ENCODE data around the gene TBCEL.

DNA sequence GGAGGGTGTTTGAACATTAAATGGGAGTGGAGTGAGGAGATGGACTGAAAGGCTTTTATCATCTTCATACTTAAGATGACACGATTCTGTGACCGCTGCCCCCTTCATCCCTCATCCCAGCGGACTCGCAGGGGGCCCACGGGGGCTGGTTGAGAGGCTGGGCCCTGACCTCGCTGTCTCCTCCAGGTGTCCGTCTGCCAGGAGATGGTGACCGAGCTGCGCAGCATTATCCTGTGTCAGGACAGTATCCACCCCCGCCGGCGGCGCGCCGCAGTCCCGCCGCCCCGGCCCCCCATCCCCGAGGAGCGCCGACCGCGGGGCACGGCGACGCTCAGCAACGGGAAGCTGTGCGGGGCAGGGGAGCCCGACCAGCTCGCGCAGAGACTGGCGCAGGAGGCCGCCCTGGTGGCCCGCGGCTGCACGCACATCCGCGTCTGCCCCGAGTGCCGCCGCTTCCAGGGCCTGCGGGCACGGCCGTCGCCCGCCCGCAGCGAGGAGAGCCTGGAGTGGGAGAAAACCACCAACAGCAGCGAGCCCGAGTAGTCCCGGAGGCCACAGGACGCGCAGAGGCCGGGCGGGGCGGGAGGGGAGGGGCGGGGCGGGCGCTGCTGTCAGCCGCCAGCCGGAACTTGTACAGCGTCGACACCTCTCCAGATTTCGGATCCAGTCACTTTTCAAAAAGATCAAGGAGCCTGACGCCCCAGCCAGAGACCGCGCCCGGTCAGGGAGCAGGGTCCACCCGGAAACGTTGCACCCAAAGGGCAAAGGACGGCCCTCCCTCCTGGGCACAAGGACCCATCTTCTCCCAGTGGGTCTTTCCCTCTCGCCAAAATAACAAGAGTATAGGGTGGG lies 38.0 kb upstream of the TBCEL start:
- TF ChIP-seq CTCF (IDR thresholded peaks at IDR 0.05 in 2 of 3, conservative IDR thresholded peaks at IDR 0.05 in 1 of 3; ENCODE audit: borderline replicate concordance in 1 of 3, insufficient read depth in 1 of 3, low read depth in 2 of 3, low read length in 2 of 3) (no peak), POLR2A (IDR thresholded peaks at IDR 0.05; ENCODE audit: borderline replicate concordance, extremely low read depth, insufficient read depth, insufficient read length) (no peak), POLR2AphosphoS5 (IDR thresholded peaks at IDR 0.05; ENCODE audit: low read depth, low read length) (no peak), EZH2phosphoT487 (IDR thresholded peaks at IDR 0.05; ENCODE audit: borderline replicate concordance) (no peak), CEBPB (IDR thresholded peaks at IDR 0.05; ENCODE audit: low read depth) (no peak), SRF (IDR thresholded peaks at IDR 0.05; ENCODE audit: low read depth) (no peak), RAD21 (IDR thresholded peaks at IDR 0.05; ENCODE audit: low read depth) (no peak), SP1 (IDR thresholded peaks at IDR 0.05; ENCODE audit: low read depth) (no peak), EZH2 (IDR thresholded peaks at IDR 0.05) (no peak), REST (IDR thresholded peaks at IDR 0.05; ENCODE audit: low read depth) (no peak)
- TF ChIP-seq, protein P1, sequence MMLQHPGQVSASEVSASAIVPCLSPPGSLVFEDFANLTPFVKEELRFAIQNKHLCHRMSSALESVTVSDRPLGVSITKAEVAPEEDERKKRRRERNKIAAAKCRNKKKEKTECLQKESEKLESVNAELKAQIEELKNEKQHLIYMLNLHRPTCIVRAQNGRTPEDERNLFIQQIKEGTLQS (IDR thresholded peaks at IDR 0.05): no peak
- TF ChIP-seq, protein P2, sequence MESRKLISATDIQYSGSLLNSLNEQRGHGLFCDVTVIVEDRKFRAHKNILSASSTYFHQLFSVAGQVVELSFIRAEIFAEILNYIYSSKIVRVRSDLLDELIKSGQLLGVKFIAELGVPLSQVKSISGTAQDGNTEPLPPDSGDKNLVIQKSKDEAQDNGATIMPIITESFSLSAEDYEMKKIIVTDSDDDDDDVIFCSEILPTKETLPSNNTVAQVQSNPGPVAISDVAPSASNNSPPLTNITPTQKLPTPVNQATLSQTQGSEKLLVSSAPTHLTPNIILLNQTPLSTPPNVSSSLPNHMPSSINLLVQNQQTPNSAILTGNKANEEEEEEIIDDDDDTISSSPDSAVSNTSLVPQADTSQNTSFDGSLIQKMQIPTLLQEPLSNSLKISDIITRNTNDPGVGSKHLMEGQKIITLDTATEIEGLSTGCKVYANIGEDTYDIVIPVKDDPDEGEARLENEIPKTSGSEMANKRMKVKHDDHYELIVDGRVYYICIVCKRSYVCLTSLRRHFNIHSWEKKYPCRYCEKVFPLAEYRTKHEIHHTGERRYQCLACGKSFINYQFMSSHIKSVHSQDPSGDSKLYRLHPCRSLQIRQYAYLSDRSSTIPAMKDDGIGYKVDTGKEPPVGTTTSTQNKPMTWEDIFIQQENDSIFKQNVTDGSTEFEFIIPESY (IDR thresholded peaks at IDR 0.05; ENCODE audit: extremely low read depth, insufficient replicate concordance, low read length): no peak
